Body of pancreas (tissue), 4 donors: ENCODE results near the gene FIG4.

Experiments used
- CTCF ChIP-seq, 7 experiments: fragments of 450-650 bp in 4 of 7; fragments of 200-600 bp in 3 of 7; sonication (generic) in 3 of 7; IDR thresholded peaks; one replicate each; pipeline ENCODE4 v1.5.1; 2016 to 2019; ENCODE audit warnings: antibody characterized with exemption in 7 of 7
- POLR2A ChIP-seq, 3 donors: fragments of 450-650 bp; IDR thresholded peaks; one replicate each; pipeline ENCODE4 v1.6.1; 2016; ENCODE audit warnings: antibody characterized with exemption in 3 of 3, mild to moderate bottlenecking in 2 of 3

GRCh38 chr6:109706513-109706912, 15.4 kb downstream of the FIG4 start:
- TF ChIP-seq CTCF (IDR thresholded peaks at IDR 0.05) (no peak), POLR2A (IDR thresholded peaks at IDR 0.05) (no peak)
